MCF 10A (cell line): ENCODE measurements around the gene RERG. TPM values are rescaled to one million over a fixed set of nuclear protein-coding genes. Genes with fewer than 3 reads are reported as not detected.

Experiments
- BruUV-seq: library from RNA; stranded (reverse); fragments of 400-500 nt; replicated peaks from 2 replicates; lab custom pipeline; 2021; lab: Mats Ljungman, UMichigan
- CTCF ChIA-PET: fragments of 300-600 bp; sonication (Branson Sonifier 250); formaldehyde crosslinking; extraction: SDS; loops from one replicate; lab custom pipeline; 2021; ENCODE audit warnings: antibody characterized with exemption, inconsistent platforms; lab: Yijun Ruan, JAX
- POLR2A ChIA-PET: fragments of 300-600, 350-650 bp; sonication (Branson Sonifier 250); formaldehyde crosslinking; extraction: SDS; loops from one replicate; lab custom pipeline; 2020; ENCODE audit warnings: antibody characterized with exemption, inconsistent platforms; lab: Yijun Ruan, JAX
- DNase-seq: peaks from one replicate; pipeline ENCODE4 v3.0.0-alpha.2; 2018; ENCODE audit not compliant: unreplicated experiment
- H3K27ac Mint-ChIP-seq: one replicate; pipeline ENCODE4 v1.8.0; 2022; ENCODE audit warnings: mild to moderate bottlenecking, low read depth, mixed read lengths; ENCODE audit not compliant: unreplicated experiment
- H3K27me3 Mint-ChIP-seq: one replicate; pipeline ENCODE4 v1.8.0; 2022; ENCODE audit warnings: mixed read lengths; ENCODE audit not compliant: insufficient read depth, unreplicated experiment
- H3K36me3 Mint-ChIP-seq: one replicate; pipeline ENCODE4 v1.8.0; 2022; ENCODE audit warnings: mild to moderate bottlenecking, moderate library complexity, mixed read lengths; ENCODE audit not compliant: insufficient read depth, unreplicated experiment
- H3K4me1 Mint-ChIP-seq: one replicate; pipeline ENCODE4 v1.8.0; 2022; ENCODE audit warnings: mixed read lengths; ENCODE audit not compliant: insufficient read depth, unreplicated experiment
- H3K4me3 Mint-ChIP-seq: one replicate; pipeline ENCODE4 v1.8.0; 2022; ENCODE audit warnings: mild to moderate bottlenecking, moderate library complexity, mixed read lengths; ENCODE audit not compliant: unreplicated experiment
- H3K9me3 Mint-ChIP-seq: one replicate; pipeline ENCODE4 v1.8.0; 2022; ENCODE audit warnings: mixed read lengths; ENCODE audit not compliant: unreplicated experiment
- intact Hi-C: fragments of 100-400 bp; cut with micrococcal nuclease; formaldehyde crosslinking; loops from 2 replicates; pipeline ENCODE4 v1.14.1; 2022
- total RNA-seq: library from RNA; stranded (reverse); gene quantifications from 2 replicates; pipeline ENCODE4 v1.2.3, GENCODE V29; 2022
- TF ChIP-seq, protein P1 (sequence below): fragments of 200-600 bp; IDR thresholded peaks from one replicate; pipeline ENCODE4 v1.8.0; 2022; ENCODE audit warnings: antibody characterized with exemption, mild to moderate bottlenecking; ENCODE audit not compliant: unreplicated experiment

Gene RERG
- total RNA-seq, 1 experiment from 2014 or later: 16.5 TPM

DNA sequence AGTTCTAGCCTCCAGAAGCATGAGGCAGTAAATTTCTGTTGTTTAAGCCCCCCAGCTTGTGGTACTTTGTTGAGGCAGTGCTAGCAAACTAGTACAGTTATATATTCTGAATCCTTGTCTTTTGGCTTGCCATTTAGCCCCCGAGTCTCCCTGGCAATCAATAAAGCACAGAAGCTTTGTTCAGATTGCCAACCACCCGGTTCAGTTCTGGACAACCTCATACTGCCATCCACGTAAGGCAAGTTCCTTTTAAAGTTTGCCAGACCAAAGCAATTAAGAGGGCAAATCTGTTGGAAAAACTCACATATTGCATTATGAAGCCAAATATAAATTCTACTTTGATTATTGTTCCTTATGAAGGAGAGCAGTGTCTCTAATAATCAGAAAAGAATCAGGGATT, 67.1 kb downstream of the RERG start:
- POLR2A ChIA-PET: interaction anchor here (1.1 to 4.4 kb wide), 9 partner anchors 11 to 635 kb away, joined by 3 to 34 read pairs (median 4); partner anchors contain the start of genes EPS8 and RERG

DNA sequence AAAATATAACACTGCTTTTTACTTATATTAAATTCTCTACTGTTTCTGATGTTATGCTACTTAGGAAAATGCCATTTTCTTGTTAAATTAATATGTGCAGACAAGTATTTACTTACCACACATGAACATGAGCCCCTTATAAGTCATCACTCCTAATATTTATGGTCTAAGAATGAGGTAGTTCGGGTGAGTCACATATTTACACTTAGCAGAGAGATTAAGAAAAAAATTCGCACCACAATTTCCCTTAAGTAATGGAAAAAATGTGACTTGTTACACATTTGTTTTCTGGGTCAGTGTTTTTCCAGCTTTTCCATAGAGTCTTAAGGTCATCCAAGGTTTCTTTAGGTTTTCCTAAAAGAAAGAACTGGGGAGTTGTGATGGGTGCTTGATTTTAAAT, 68.3 kb downstream of the RERG start:
- TF ChIP-seq, protein P1, sequence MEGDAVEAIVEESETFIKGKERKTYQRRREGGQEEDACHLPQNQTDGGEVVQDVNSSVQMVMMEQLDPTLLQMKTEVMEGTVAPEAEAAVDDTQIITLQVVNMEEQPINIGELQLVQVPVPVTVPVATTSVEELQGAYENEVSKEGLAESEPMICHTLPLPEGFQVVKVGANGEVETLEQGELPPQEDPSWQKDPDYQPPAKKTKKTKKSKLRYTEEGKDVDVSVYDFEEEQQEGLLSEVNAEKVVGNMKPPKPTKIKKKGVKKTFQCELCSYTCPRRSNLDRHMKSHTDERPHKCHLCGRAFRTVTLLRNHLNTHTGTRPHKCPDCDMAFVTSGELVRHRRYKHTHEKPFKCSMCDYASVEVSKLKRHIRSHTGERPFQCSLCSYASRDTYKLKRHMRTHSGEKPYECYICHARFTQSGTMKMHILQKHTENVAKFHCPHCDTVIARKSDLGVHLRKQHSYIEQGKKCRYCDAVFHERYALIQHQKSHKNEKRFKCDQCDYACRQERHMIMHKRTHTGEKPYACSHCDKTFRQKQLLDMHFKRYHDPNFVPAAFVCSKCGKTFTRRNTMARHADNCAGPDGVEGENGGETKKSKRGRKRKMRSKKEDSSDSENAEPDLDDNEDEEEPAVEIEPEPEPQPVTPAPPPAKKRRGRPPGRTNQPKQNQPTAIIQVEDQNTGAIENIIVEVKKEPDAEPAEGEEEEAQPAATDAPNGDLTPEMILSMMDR: no peak
- peak; percentile 67 for DNase-seq
- H3K4me1 Mint-ChIP-seq: peaks cover 36% of the 10 kb centered on the region
- H3K9me3 Mint-ChIP-seq: no peaks in the 10 kb centered on the region
- H3K36me3 Mint-ChIP-seq: no peaks in the 10 kb centered on the region
- CTCF ChIA-PET: interaction anchor here (0.5 to 7.9 kb wide), 30 partner anchors 9 to 493 kb away, joined by 3 to 228 read pairs (median 4); partner anchors contain the start of gene RERG
- intact Hi-C loops: loop anchor here (1.0 to 10.0 kb wide), 4 partner anchors 116 to 702 kb away; no protein-coding TSS in a partner anchor
- no peak overlapping the region for H3K4me3 Mint-ChIP-seq
- BruUV-seq: no TSS peak
- peak overlapping the region; percentile 81 for H3K27ac Mint-ChIP-seq
- H3K27me3 Mint-ChIP-seq: no peaks in the 10 kb centered on the region
- POLR2A ChIA-PET: interaction anchor here (0.8 to 4.4 kb wide), 7 partner anchors 12 to 67 kb away, joined by 3 to 34 read pairs (median 4); partner anchors contain the start of gene RERG

More for the DNA sequence above, 67.1 kb downstream of the RERG start:
- no peaks in the 10 kb centered on the region for H3K9me3 Mint-ChIP-seq
- CTCF ChIA-PET: interaction anchor here (0.6 to 7.9 kb wide), 15 partner anchors 25 to 367 kb away, joined by 3 to 228 read pairs (median 7); partner anchors contain the start of gene RERG
- H3K27ac Mint-ChIP-seq: peak overlapping the region; percentile 81
- no TSS peak for BruUV-seq
- no peak overlapping the region for H3K4me3 Mint-ChIP-seq
- no peaks in the 10 kb centered on the region for H3K36me3 Mint-ChIP-seq
- DNase-seq: no peak
- H3K4me1 Mint-ChIP-seq: peaks cover 31% of the 10 kb centered on the region
- TF ChIP-seq, protein P1: no peak
- intact Hi-C loops: loop anchor here (5.0 to 10.0 kb wide), 2 partner anchors 157 to 701 kb away; no protein-coding TSS in a partner anchor
- no peaks in the 10 kb centered on the region for H3K27me3 Mint-ChIP-seq

DNA sequence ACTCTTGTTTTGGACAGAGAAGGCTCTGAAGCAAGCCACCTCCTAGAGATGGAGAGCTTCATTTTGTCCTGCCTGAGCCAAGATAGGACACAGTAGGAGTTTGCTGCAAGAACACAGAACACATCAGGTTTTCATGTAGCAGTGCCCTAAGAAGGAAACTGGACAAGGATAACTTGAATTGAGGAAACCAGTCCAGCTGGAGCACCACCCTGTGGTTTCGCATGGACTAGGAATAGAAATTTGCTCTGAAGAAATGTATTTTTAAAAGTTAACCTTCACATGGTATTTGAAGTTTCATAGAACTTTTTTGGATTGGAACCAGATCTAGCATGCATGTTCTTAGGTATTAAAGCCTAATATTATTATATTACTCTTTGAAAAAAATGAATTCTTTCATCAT, 68.8 kb downstream of the RERG start:
- H3K4me3 Mint-ChIP-seq: no peak overlapping the region
- H3K9me3 Mint-ChIP-seq: no peaks in the 10 kb centered on the region
- ChIA-PET CTCF (interaction anchor here (0.5 to 7.9 kb wide), 27 partner anchors 9 to 539 kb away, joined by 3 to 228 read pairs (median 4); partner anchors contain the start of gene RERG), POLR2A (interaction anchor here (1.3 to 4.4 kb wide), 3 partner anchors 37 to 68 kb away, joined by 3 to 34 read pairs (median 5); partner anchors contain the start of gene RERG)
- peak overlapping the region; percentile 81 for H3K27ac Mint-ChIP-seq
- DNase-seq: peak; percentile 26
- H3K4me1 Mint-ChIP-seq: peaks cover 37% of the 10 kb centered on the region
- no peaks in the 10 kb centered on the region for H3K27me3 Mint-ChIP-seq
- intact Hi-C loops: loop anchor here (1.0 to 10.0 kb wide), 4 partner anchors 117 to 702 kb away; no protein-coding TSS in a partner anchor
- no TSS peak for BruUV-seq
- no peaks in the 10 kb centered on the region for H3K36me3 Mint-ChIP-seq
- TF ChIP-seq, protein P1: peak; percentile 16
